GM12878 (cell line): ENCODE results near the gene TMTC3.

Experiments used
- CTCF ChIP-seq, 3 experiments: IDR thresholded peaks in 2 of 3; conservative IDR thresholded peaks in 1 of 3; 2 replicates each; pipeline ENCODE4 v1.5.1; 2011; ENCODE audit warnings: low read depth in 3 of 3, low read length in 3 of 3, mild to moderate bottlenecking in 3 of 3, control low read depth in 2 of 3, moderate library complexity in 2 of 3, inconsistent platforms in 1 of 3, mixed read lengths in 1 of 3; ENCODE audit not compliant: control insufficient read depth in 2 of 3, insufficient read depth in 1 of 3; ENCODE audit errors: extremely low read depth in 1 of 3
- E2F4 ChIP-seq: IDR thresholded peaks from 2 replicates; pipeline ENCODE4 v1.6.1; 2012; ENCODE audit warnings: low read depth, low read length, improper control_type of control experiment
- EZH2 ChIP-seq: IDR thresholded peaks from 2 replicates; pipeline ENCODE4 v1.6.1; 2012; ENCODE audit warnings: low read depth, mild to moderate bottlenecking, control low read depth, inconsistent platforms, low read length, borderline replicate concordance; ENCODE audit not compliant: control insufficient read depth
- HDGF ChIP-seq: fragments of 450-650 bp; IDR thresholded peaks from 2 replicates; pipeline ENCODE4 v1.6.1; 2016; ENCODE audit warnings: antibody characterized with exemption
- KDM1A ChIP-seq: fragments of 200-600 bp; sonication (generic); IDR thresholded peaks from 2 replicates; pipeline ENCODE4 v1.6.1; 2016; ENCODE audit warnings: borderline replicate concordance
- MLLT1 ChIP-seq: fragments of 450-650 bp; IDR thresholded peaks from 2 replicates; pipeline ENCODE4 v1.6.1; 2016; ENCODE audit warnings: mild to moderate bottlenecking
- MYB ChIP-seq: fragments of 150-350 bp; IDR thresholded peaks from 2 replicates; pipeline ENCODE4 v1.6.1; 2014; ENCODE audit warnings: mild to moderate bottlenecking, low read depth, low read length, borderline replicate concordance
- POLR2A ChIP-seq: IDR thresholded peaks from 2 replicates; pipeline ENCODE4 v1.6.1; 2011; ENCODE audit warnings: low read depth, mild to moderate bottlenecking, low read length
- POLR2AphosphoS5 ChIP-seq: IDR thresholded peaks from 2 replicates; pipeline ENCODE4 v1.6.1; 2011; ENCODE audit warnings: mild to moderate bottlenecking, low read length, inconsistent platforms
- RB1 ChIP-seq: fragments of 450-650 bp; formaldehyde crosslinking; IDR thresholded peaks from 2 replicates; pipeline ENCODE4 v1.6.1; 2017; ENCODE audit warnings: mild to moderate bottlenecking, borderline replicate concordance
- SMARCA5 ChIP-seq: fragments of 450-650 bp; IDR thresholded peaks from 2 replicates; pipeline ENCODE4 v1.6.1; 2017; ENCODE audit warnings: mild to moderate bottlenecking
- WRNIP1 ChIP-seq: IDR thresholded peaks from 2 replicates; pipeline ENCODE4 v1.6.1; 2011; ENCODE audit warnings: low read depth, low read length, improper control_type of control experiment, borderline replicate concordance

- TF ChIP-seq CTCF (IDR thresholded peaks at IDR 0.05 in 2 of 3, conservative IDR thresholded peaks at IDR 0.05 in 1 of 3; ENCODE audit: control insufficient read depth in 2 of 3, extremely low read depth in 1 of 3, insufficient read depth in 1 of 3, low read depth in 3 of 3, low read length in 3 of 3) = no peak
- no peak for TF ChIP-seq MYB
- TF ChIP-seq RB1 = no peak
- TF ChIP-seq POLR2A = no peak
- TF ChIP-seq E2F4 = no peak
- TF ChIP-seq SMARCA5 = no peak
- TF ChIP-seq HDGF = no peak
- no peak for TF ChIP-seq WRNIP1
- TF ChIP-seq EZH2 = no peak
- TF ChIP-seq POLR2AphosphoS5 = no peak
- no peak for TF ChIP-seq KDM1A
- no peak for TF ChIP-seq MLLT1
Measured at GRCh38 chr12:88227871-88228270, 85.8 kb downstream of the TMTC3 start.
